Vagina (tissue), 2 donors: ENCODE data around the gene IVD. TPM values are rescaled to one million over a fixed set of nuclear protein-coding genes. Genes with fewer than 3 reads are reported as not detected.

ENCODE experiments used
- DNase-seq, 2 donors: peaks; one replicate each; pipeline ENCODE4 v3.0.0-alpha.2; 2017; ENCODE audit errors: extremely low spot score in 2 of 2
- H3K27ac ChIP-seq: fragments of 200-600 bp; sonication (generic); one replicate; pipeline ENCODE4 v1.5.1; 2019
- H3K27me3 ChIP-seq: fragments of 200-600 bp; sonication (generic); one replicate; pipeline ENCODE4 v1.5.1; 2019
- H3K36me3 ChIP-seq, 2 donors: fragments of 200-600 bp; sonication (generic); one replicate each; pipeline ENCODE4 v1.5.1; 2017 to 2019
- H3K4me1 ChIP-seq: fragments of 200-600 bp; sonication (generic); one replicate; pipeline ENCODE4 v1.5.1; 2019
- H3K4me3 ChIP-seq, 2 donors: fragments of 200-600 bp; sonication (generic); 1 replicate in 1 of 2; 2 replicates in 1 of 2; pipeline ENCODE4 v1.5.1; 2016 to 2019
- H3K9me3 ChIP-seq: fragments of 200-600 bp; sonication (generic); one replicate; pipeline ENCODE4 v1.5.1; 2019
- POLR2A ChIP-seq, 2 donors: fragments of 450-650 bp; IDR thresholded peaks; one replicate each; pipeline ENCODE4 v1.6.1; 2017; ENCODE audit warnings: antibody characterized with exemption in 2 of 2, mild to moderate bottlenecking in 2 of 2, moderate library complexity in 2 of 2
- POLR2AphosphoS5 ChIP-seq, 2 donors: sonication (generic); formaldehyde crosslinking; IDR thresholded peaks; one replicate each; pipeline ENCODE4 v1.9.0; 2017; ENCODE audit warnings: antibody characterized with exemption in 2 of 2, mild to moderate bottlenecking in 2 of 2, low read depth in 1 of 2; ENCODE audit not compliant: insufficient read depth in 1 of 2
- intact Hi-C: fragments of 100-400 bp; cut with DNase I; formaldehyde crosslinking; loops from one replicate; pipeline ENCODE4 v1.15.1; 2023
- total RNA-seq: library from RNA; depleted of rRNA; stranded (reverse); fragments of >200 nt; gene quantifications from one replicate; pipeline ENCODE4 v1.2.3, GENCODE V29; 2016
- TF ChIP-seq, protein P1 (sequence below), 3 experiments: fragments of 450-650 bp in 2 of 3; fragments of 200-600 bp in 1 of 3; sonication (generic) in 1 of 3; IDR thresholded peaks; one replicate each; pipeline ENCODE4 v1.5.1; 2017 to 2019; ENCODE audit warnings: antibody characterized with exemption in 3 of 3, mild to moderate bottlenecking in 2 of 3, moderate library complexity in 2 of 3

Gene IVD
- total RNA-seq, 1 donor from 2014 or later, result 30.4 TPM

GRCh38 chr15:40440743-40441564 is 35.4 kb downstream of the IVD start, which contains the start of gene BAHD1:
Gene BAHD1 (plus strand): TSS chr15:40440953. CDS start chr15:40458465, 17,512 bp downstream.
- H3K4me3 ChIP-seq, result peak within 1 kb of the TSS; percentile 88 to 99
- peak in 1 of 2 donors; percentile 27 for TF ChIP-seq POLR2A (IDR thresholded peaks at IDR 0.05)
- peak in 1 of 2 donors; percentile 64 for TF ChIP-seq POLR2AphosphoS5 (IDR thresholded peaks at IDR 0.05; ENCODE audit: insufficient read depth in 1 of 2, low read depth in 1 of 2)
- TF ChIP-seq, protein P1, sequence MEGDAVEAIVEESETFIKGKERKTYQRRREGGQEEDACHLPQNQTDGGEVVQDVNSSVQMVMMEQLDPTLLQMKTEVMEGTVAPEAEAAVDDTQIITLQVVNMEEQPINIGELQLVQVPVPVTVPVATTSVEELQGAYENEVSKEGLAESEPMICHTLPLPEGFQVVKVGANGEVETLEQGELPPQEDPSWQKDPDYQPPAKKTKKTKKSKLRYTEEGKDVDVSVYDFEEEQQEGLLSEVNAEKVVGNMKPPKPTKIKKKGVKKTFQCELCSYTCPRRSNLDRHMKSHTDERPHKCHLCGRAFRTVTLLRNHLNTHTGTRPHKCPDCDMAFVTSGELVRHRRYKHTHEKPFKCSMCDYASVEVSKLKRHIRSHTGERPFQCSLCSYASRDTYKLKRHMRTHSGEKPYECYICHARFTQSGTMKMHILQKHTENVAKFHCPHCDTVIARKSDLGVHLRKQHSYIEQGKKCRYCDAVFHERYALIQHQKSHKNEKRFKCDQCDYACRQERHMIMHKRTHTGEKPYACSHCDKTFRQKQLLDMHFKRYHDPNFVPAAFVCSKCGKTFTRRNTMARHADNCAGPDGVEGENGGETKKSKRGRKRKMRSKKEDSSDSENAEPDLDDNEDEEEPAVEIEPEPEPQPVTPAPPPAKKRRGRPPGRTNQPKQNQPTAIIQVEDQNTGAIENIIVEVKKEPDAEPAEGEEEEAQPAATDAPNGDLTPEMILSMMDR (IDR thresholded peaks at IDR 0.05), result no peak
- H3K4me1 ChIP-seq, result peaks cover 75% of the 10 kb centered on the region
- intact Hi-C loops, result no loop called here
- no peaks in the 10 kb centered on the region for H3K36me3 ChIP-seq
- no peaks in the 10 kb centered on the region for H3K27me3 ChIP-seq
- no peaks in the 10 kb centered on the region for H3K9me3 ChIP-seq
- peak in 1 of 2 donors; percentile 97 for DNase-seq
- H3K27ac ChIP-seq, result peak within 1 kb of the TSS; percentile 88

DNA sequence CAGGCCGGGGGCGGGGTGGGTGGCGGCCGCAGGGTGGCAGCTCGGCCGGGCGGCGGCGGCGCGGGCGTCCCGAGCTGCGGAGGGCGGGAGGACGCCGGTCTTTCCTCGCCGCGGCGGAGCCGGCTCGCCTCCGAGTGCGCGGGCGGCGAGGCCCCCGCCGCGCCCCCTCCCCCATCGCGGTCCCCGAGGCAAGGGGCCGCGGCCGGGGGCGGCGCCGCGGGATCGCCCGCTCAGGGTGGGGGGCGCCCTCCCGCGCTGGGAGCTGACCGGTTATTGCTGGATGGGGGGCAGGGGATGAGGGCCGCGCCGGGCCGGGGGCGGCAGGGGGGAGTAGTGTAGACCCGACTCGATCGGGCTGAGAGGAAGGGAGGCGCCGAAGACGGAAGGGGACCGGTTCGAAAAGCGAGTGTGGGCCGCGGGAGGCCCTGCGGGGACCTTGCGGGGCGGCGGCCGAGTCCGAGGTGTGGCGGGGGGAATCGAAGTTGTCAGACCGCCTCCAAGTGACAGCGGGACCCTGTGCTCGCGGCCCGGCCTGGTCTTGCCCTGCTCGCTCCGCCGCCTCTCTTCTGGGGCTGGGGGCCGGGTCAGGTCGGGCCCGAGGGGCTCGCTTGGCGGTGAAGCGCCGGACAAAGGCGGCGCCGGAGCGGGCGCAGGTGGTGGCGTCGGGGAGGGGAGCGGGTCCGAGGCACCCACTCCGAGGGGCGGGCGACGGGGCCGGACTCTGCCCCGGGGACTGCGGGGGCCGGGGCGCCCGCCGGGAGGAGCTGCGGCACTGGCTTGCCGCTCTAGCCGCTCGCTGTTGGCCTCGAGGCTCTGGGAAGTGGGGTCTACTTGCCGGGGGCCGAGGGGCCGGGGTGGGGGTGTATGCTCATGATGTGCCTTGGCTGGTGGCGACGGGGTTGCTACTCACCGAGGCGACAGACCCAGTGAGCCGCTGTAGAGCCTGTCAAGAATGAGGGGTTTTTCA is 36.3 kb downstream of the IVD start:
- peak overlapping the region; percentile 88 for H3K27ac ChIP-seq
- DNase-seq, result no peak
- TF ChIP-seq POLR2AphosphoS5 (IDR thresholded peaks at IDR 0.05; ENCODE audit: insufficient read depth in 1 of 2, low read depth in 1 of 2) (no peak), POLR2A (IDR thresholded peaks at IDR 0.05) (no peak)
- TF ChIP-seq, protein P1 (IDR thresholded peaks at IDR 0.05), result no peak
- no peaks in the 10 kb centered on the region for H3K27me3 ChIP-seq
- H3K4me3 ChIP-seq, result peak overlapping the region; percentile 88 to 99
- no peaks in the 10 kb centered on the region for H3K9me3 ChIP-seq
- no peaks in the 10 kb centered on the region for H3K36me3 ChIP-seq
- intact Hi-C loops, result no loop called here
- H3K4me1 ChIP-seq, result peaks cover 70% of the 10 kb centered on the region

DNA sequence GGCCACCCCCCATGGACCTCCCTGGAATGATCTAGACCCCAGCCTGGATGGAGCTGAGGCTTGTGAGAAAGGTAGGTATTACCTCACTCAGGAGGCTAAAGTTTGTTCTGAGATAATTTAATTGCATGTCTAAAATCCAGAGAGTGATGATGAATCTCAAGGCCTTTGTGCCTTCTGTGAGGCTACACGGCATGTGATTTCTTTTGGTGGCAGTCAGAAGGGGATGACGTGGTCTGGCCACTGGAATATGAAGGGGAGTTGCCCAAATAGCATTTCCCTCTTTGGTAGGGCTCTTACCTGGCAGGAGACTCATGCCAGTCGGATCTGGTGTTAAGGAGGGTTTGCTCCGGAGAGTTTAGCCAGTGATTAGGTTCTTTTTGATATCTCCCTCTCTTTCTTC is 37.7 kb downstream of the IVD start:
- no peak overlapping the region for H3K4me3 ChIP-seq
- TF ChIP-seq POLR2A (IDR thresholded peaks at IDR 0.05), result no peak
- TF ChIP-seq POLR2AphosphoS5 (IDR thresholded peaks at IDR 0.05; ENCODE audit: insufficient read depth in 1 of 2, low read depth in 1 of 2), result no peak
- TF ChIP-seq, protein P1 (IDR thresholded peaks at IDR 0.05), result no peak

GRCh38 chr15:40443846-40444245 is 38.3 kb downstream of the IVD start:
- H3K27me3 ChIP-seq, result no peaks in the 10 kb centered on the region
- intact Hi-C loops, result no loop called here
- peaks cover 60% of the 10 kb centered on the region for H3K4me1 ChIP-seq
- DNase-seq, result no peak
- H3K27ac ChIP-seq, result no peak overlapping the region
- no peaks in the 10 kb centered on the region for H3K9me3 ChIP-seq
- no peak overlapping the region for H3K4me3 ChIP-seq
- no peaks in the 10 kb centered on the region for H3K36me3 ChIP-seq
- no peak for TF ChIP-seq POLR2AphosphoS5 (IDR thresholded peaks at IDR 0.05; ENCODE audit: insufficient read depth in 1 of 2, low read depth in 1 of 2)
- TF ChIP-seq, protein P1 (IDR thresholded peaks at IDR 0.05), result no peak
- TF ChIP-seq POLR2A (IDR thresholded peaks at IDR 0.05), result no peak

More for the DNA sequence above, 37.7 kb downstream of the IVD start:
- DNase-seq, result no peak
- Histone ChIP-seq H3K4me1 (peaks cover 64% of the 10 kb centered on the region), H3K27me3 (no peaks in the 10 kb centered on the region), H3K9me3 (no peaks in the 10 kb centered on the region), H3K27ac (no peak overlapping the region), H3K36me3 (no peaks in the 10 kb centered on the region)
- intact Hi-C loops, result no loop called here
